Chondrocyte (in vitro differentiated cells): ENCODE data around the gene CCL25. TPM values are rescaled to one million over a fixed set of nuclear protein-coding genes. Genes with fewer than 3 reads are reported as not detected.
A peak's percentile ranks its signal among the peaks of the same experiment; 100 is the strongest.
"Not testable (repeated sequence)": the region's sequence is repeated elsewhere in the genome, so short reads cannot be mapped to it uniquely, and the experiment has no call there.

Source experiments
- DNase-seq: peaks from one replicate; pipeline ENCODE4 v3.0.0; 2021; ENCODE audit warnings: mixed read lengths, low spot score
- H3K27ac Mint-ChIP-seq: one replicate; pipeline ENCODE4 v1.8.0; 2021; ENCODE audit warnings: mild to moderate bottlenecking, moderate library complexity, mixed read lengths; ENCODE audit not compliant: unreplicated experiment
- H3K27me3 Mint-ChIP-seq: 2 replicates; pipeline ENCODE4 v1.8.0; 2021; ENCODE audit warnings: low read depth, mixed read lengths
- H3K36me3 Mint-ChIP-seq: 2 replicates; pipeline ENCODE4 v1.8.0; 2021; ENCODE audit warnings: low read depth, mixed read lengths
- H3K4me1 Mint-ChIP-seq: 2 replicates; pipeline ENCODE4 v1.8.0; 2021; ENCODE audit warnings: low read depth, mild to moderate bottlenecking, mixed read lengths
- H3K4me3 Mint-ChIP-seq: one replicate; pipeline ENCODE4 v1.8.0; 2021; ENCODE audit warnings: mild to moderate bottlenecking, moderate library complexity, mixed read lengths; ENCODE audit not compliant: unreplicated experiment
- H3K9me3 Mint-ChIP-seq: 2 replicates; pipeline ENCODE4 v1.8.0; 2021; ENCODE audit warnings: low read depth, mixed read lengths
- CTCF ChIP-seq: fragments of 200-600 bp; sonication (generic); IDR thresholded peaks from 2 replicates; pipeline ENCODE4 v1.5.0; 2021; ENCODE audit warnings: antibody characterized with exemption, mild to moderate bottlenecking, moderate library complexity
- total RNA-seq: library from RNA; stranded (reverse); gene quantifications from 3 replicates; pipeline ENCODE4 v1.2.1, GENCODE V29; 2021

Gene CCL25
- total RNA-seq, 1 donor from 2014 or later = not detected

- H3K4me1 Mint-ChIP-seq = peaks cover 18% of the 10 kb centered on the region
- no peak for TF ChIP-seq CTCF
- H3K27me3 Mint-ChIP-seq = no peaks in the 10 kb centered on the region
- no peaks in the 10 kb centered on the region for H3K9me3 Mint-ChIP-seq
- H3K27ac Mint-ChIP-seq = peak overlapping the region; percentile 36
- DNase-seq = no peak
- no peak overlapping the region for H3K4me3 Mint-ChIP-seq
- no peaks in the 10 kb centered on the region for H3K36me3 Mint-ChIP-seq
Measured at GRCh38 chr19:8028951-8029491, 23.5 kb upstream of the CCL25 start.

GRCh38 chr19:8030960-8031359 is 21.6 kb upstream of the CCL25 start:
- no peaks in the 10 kb centered on the region for H3K36me3 Mint-ChIP-seq
- no peaks in the 10 kb centered on the region for H3K27me3 Mint-ChIP-seq
- no peak for TF ChIP-seq CTCF
- no peak overlapping the region for H3K27ac Mint-ChIP-seq
- peaks cover 18% of the 10 kb centered on the region for H3K4me1 Mint-ChIP-seq
- no peak for DNase-seq
- H3K9me3 Mint-ChIP-seq = no peaks in the 10 kb centered on the region
- H3K4me3 Mint-ChIP-seq = no peak overlapping the region

GRCh38 chr19:8033287-8034177 is 19.0 kb upstream of the CCL25 start:
- not testable (repeated sequence) for H3K9me3 Mint-ChIP-seq, H3K36me3 Mint-ChIP-seq, H3K27ac Mint-ChIP-seq, H3K4me3 Mint-ChIP-seq, DNase-seq
- Mint-ChIP-seq H3K4me1 (peaks cover 16% of the 10 kb centered on the region), H3K27me3 (peaks cover 14% of the 10 kb centered on the region)

- no peak overlapping the region for H3K27ac Mint-ChIP-seq
- no peak overlapping the region for H3K4me3 Mint-ChIP-seq
- TF ChIP-seq CTCF = no peak
- H3K9me3 Mint-ChIP-seq = no peaks in the 10 kb centered on the region
- no peaks in the 10 kb centered on the region for H3K36me3 Mint-ChIP-seq
- no peak for DNase-seq
- peaks cover 10% of the 10 kb centered on the region for H3K4me1 Mint-ChIP-seq
- peaks cover 16% of the 10 kb centered on the region for H3K27me3 Mint-ChIP-seq
Measured at GRCh38 chr19:8034178-8034525, 18.4 kb upstream of the CCL25 start.

GRCh38 chr19:8036434-8037099 is 16.0 kb upstream of the CCL25 start:
- Mint-ChIP-seq H3K4me3 (no peak overlapping the region), H3K27ac (no peak overlapping the region)
- DNase-seq = no peak

More at GRCh38 chr19:8036434-8037099, 16.0 kb upstream of the CCL25 start:
- Mint-ChIP-seq H3K4me1 (no peaks in the 10 kb centered on the region), H3K9me3 (no peaks in the 10 kb centered on the region), H3K36me3 (no peaks in the 10 kb centered on the region), H3K27me3 (peaks cover 16% of the 10 kb centered on the region)
- no peak for TF ChIP-seq CTCF
